K562 (cell line): Measurements from ENCODE around the gene MPHOSPH9.

Experiments used
- EP300 ChIP-seq: IDR thresholded peaks from 2 replicates; pipeline ENCODE4 v1.6.1; 2012; ENCODE audit warnings: low read length, improper control_type of control experiment
- KLF13 ChIP-seq: fragments of 450-650 bp; IDR thresholded peaks from 2 replicates; pipeline ENCODE4 v1.6.1; 2016; ENCODE audit warnings: missing genetic modification characterization, low read depth, mild to moderate bottlenecking, missing compliant biosample characterization, moderate library complexity, borderline replicate concordance
- ZHX1 ChIP-seq: fragments of 150-350 bp; conservative IDR thresholded peaks from 2 replicates; pipeline ENCODE4 v1.6.1; 2014; ENCODE audit warnings: low read length

GRCh38 chr12:123253641-123254459 lies 20.9 kb upstream of the MPHOSPH9 start:
- TF ChIP-seq KLF13 (tag): no peak
- no peak for TF ChIP-seq ZHX1
- no peak for TF ChIP-seq EP300
